Smooth muscle cell (in vitro differentiated cells): ENCODE results near the gene XPNPEP2. TPM values are rescaled to one million over a fixed set of nuclear protein-coding genes. Genes with fewer than 3 reads are reported as not detected.

Experiments used
- DNase-seq: peaks from one replicate; lab custom pipeline; 2025; ENCODE audit not compliant: unreplicated experiment; lab: John Stamatoyannopoulos, UW
- H2AFZ ChIP-seq: fragments of 200-600 bp; sonication (generic); 2 replicates; pipeline ENCODE4 v1.6.0; 2016; ENCODE audit warnings: antibody characterized with exemption, low read depth, mild to moderate bottlenecking
- H3F3A ChIP-seq: fragments of 200-600 bp; sonication (generic); 2 replicates; pipeline ENCODE4 v1.6.0; 2017; ENCODE audit warnings: antibody characterized with exemption, low read depth
- H3K27ac ChIP-seq: fragments of 200-600 bp; sonication (generic); 2 replicates; pipeline ENCODE4 v1.5.1; 2016; ENCODE audit warnings: low read depth, mild to moderate bottlenecking
- H3K27me3 ChIP-seq: fragments of 200-600 bp; sonication (generic); 2 replicates; pipeline ENCODE4 v1.6.1; 2016; ENCODE audit warnings: low read depth, mild to moderate bottlenecking
- H3K36me3 ChIP-seq: fragments of 200-600 bp; sonication (generic); 2 replicates; pipeline ENCODE4 v1.5.1; 2016; ENCODE audit warnings: low read depth
- H3K4me1 ChIP-seq: fragments of 200-600 bp; sonication (generic); 2 replicates; pipeline ENCODE4 v1.5.1; 2016; ENCODE audit warnings: low read depth
- H3K4me2 ChIP-seq: fragments of 200-600 bp; sonication (generic); 2 replicates; pipeline ENCODE4 v1.6.0; 2016; ENCODE audit warnings: mild to moderate bottlenecking
- H3K4me3 ChIP-seq: fragments of 200-600 bp; sonication (generic); 2 replicates; pipeline ENCODE4 v1.5.1; 2016; ENCODE audit warnings: mild to moderate bottlenecking
- H3K79me2 ChIP-seq: fragments of 200-600 bp; sonication (generic); 2 replicates; pipeline ENCODE4 v1.6.0; 2016; ENCODE audit warnings: low read depth, mild to moderate bottlenecking
- H3K9ac ChIP-seq: fragments of 200-600 bp; sonication (generic); 2 replicates; pipeline ENCODE4 v1.6.0; 2016; ENCODE audit warnings: low read depth
- H3K9me3 ChIP-seq: fragments of 200-600 bp; sonication (generic); replicated peaks from 2 replicates; pipeline ENCODE4 v1.5.1; 2016; ENCODE audit warnings: low read depth
- H4K20me1 ChIP-seq: fragments of 200-600 bp; sonication (generic); 2 replicates; pipeline ENCODE4 v1.6.0; 2016; ENCODE audit warnings: low read depth
- WGBS: methylation state at CpG from one replicate; pipeline ENCODE4 v1.1.7; 2016; ENCODE audit warnings: low lambda C conversion rate; 5-methylcytosine and 5-hydroxymethylcytosine counted together
- polyA plus RNA-seq: library from polyadenylated mRNA; unstranded; fragments of >200 nt; fragmentation: Nextera tagmentation; extraction: Ambion mirVana; gene quantifications from 2 replicates; pipeline ENCODE4 v1.2.1, GENCODE V29; 2016
- total RNA-seq: library from RNA; depleted of rRNA; stranded (reverse); fragments of >200 nt; gene quantifications from 2 replicates; pipeline ENCODE4 v1.2.3, GENCODE V29; 2014
- TF ChIP-seq, protein P1 (sequence below): fragments of 200-600 bp; sonication (generic); IDR thresholded peaks from 2 replicates; pipeline ENCODE4 v1.5.1; 2017; ENCODE audit warnings: borderline replicate concordance, mild to moderate bottlenecking, antibody characterized with exemption; ENCODE audit not compliant: insufficient read depth, poor library complexity, severe bottlenecking

The XPNPEP2 gene
- total and polyA plus RNA-seq, 2 experiments from 2014 or later: 0.09 to 0.13 TPM

DNA sequence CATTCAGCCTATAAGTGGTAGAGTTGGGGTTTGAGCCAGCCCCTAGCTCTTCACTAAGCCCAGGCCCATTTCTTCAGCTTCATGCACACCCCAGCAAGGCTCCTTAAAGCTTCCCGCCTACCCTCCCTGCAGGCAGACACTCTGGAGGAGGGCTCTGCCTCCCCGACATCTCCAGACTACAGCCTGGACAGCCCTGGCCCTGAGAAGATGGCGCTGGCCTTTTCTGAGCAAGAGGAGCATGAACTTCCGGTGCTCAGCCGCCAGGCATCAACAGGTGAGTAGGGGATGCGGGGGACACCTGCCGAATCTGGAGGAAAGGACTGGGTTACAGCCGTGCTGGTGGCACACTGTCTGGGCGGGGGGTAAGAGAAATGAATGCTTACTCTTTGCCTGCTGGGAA lies 52.0 kb downstream of the XPNPEP2 start:
- H3K27me3 ChIP-seq: no peaks in the 10 kb centered on the region
- no peak overlapping the region for H3K4me3 ChIP-seq
- no peak overlapping the region for H3K9ac ChIP-seq
- no peaks in the 10 kb centered on the region for H3K79me2 ChIP-seq
- H4K20me1 ChIP-seq: no peaks in the 10 kb centered on the region
- H2AFZ ChIP-seq: no peak overlapping the region
- no peak overlapping the region for H3K27ac ChIP-seq
- no peaks in the 10 kb centered on the region for H3F3A ChIP-seq
- WGBS: 87% methylated on average over 9 of the region's 9 CpGs
- no peak for DNase-seq
- no peaks in the 10 kb centered on the region for H3K9me3 ChIP-seq
- H3K4me1 ChIP-seq: no peaks in the 10 kb centered on the region
- H3K4me2 ChIP-seq: no peak overlapping the region
- H3K36me3 ChIP-seq: no peaks in the 10 kb centered on the region
- TF ChIP-seq, protein P1, sequence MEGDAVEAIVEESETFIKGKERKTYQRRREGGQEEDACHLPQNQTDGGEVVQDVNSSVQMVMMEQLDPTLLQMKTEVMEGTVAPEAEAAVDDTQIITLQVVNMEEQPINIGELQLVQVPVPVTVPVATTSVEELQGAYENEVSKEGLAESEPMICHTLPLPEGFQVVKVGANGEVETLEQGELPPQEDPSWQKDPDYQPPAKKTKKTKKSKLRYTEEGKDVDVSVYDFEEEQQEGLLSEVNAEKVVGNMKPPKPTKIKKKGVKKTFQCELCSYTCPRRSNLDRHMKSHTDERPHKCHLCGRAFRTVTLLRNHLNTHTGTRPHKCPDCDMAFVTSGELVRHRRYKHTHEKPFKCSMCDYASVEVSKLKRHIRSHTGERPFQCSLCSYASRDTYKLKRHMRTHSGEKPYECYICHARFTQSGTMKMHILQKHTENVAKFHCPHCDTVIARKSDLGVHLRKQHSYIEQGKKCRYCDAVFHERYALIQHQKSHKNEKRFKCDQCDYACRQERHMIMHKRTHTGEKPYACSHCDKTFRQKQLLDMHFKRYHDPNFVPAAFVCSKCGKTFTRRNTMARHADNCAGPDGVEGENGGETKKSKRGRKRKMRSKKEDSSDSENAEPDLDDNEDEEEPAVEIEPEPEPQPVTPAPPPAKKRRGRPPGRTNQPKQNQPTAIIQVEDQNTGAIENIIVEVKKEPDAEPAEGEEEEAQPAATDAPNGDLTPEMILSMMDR: no peak

DNA sequence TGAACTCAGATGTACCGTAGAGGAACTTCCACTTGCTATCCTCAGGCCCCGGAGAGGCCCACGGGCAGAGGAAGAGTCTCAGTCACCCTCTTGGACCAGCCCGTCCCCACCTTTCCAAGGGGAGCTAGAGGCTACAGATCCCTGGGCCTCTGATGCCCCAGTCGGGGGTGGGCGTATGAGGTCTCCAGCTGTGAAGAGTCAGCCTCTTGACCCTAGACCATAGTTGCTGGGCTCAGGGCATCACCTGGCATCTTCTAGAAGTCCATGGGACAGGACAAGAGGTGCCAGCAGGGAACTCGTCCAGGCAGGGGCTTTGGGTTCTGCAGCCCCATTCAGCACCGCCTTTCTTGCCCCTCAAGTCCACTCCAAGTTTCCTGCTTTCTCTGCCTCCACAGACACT lies 52.6 kb downstream of the XPNPEP2 start:
- Histone ChIP-seq H3K27ac (no peak overlapping the region), H3K4me3 (no peak overlapping the region), H3K4me1 (no peaks in the 10 kb centered on the region), H3K9me3 (no peaks in the 10 kb centered on the region), H3K27me3 (no peaks in the 10 kb centered on the region), H3K9ac (no peak overlapping the region), H3K36me3 (no peaks in the 10 kb centered on the region), H2AFZ (no peak overlapping the region), H3F3A (no peaks in the 10 kb centered on the region), H4K20me1 (no peaks in the 10 kb centered on the region), H3K79me2 (no peaks in the 10 kb centered on the region), H3K4me2 (no peak overlapping the region)
- DNase-seq: no peak
- TF ChIP-seq, protein P1: no peak
- WGBS: 85% methylated on average over 8 of the region's 8 CpGs

DNA sequence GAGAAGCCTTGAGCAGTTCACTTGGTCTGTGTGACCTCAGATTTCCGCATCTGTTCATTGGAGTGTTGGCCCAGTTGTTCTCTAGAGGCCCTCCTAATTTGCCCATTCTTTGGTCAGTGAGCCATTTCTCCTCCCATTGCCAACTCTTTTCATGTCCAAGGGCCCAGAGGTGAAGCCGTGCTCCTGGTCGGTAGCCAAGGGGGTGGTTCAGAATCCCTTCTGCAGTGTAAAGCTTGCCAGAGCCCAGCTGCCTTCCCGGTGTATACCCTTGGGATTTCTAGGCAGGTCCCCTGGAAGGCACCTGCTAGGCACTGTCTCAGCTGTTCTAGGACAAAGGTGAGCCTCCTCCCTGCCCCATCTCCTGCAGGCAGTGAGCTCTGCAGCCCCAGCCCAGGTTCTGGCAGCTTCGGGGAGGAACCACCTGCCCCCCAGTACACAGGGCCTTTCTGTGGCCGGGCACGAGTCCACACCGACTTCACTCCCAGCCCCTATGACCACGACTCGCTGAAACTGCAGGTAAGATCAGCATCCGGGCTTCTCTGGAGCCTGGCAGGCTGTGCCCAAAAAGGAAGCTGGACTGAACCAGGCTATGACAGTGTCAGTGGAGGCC lies 53.3 kb downstream of the XPNPEP2 start:
- H3K4me1 ChIP-seq: no peaks in the 10 kb centered on the region
- H3K36me3 ChIP-seq: no peaks in the 10 kb centered on the region
- no peak overlapping the region for H3K9ac ChIP-seq
- no peaks in the 10 kb centered on the region for H3K27me3 ChIP-seq
- no peak overlapping the region for H3K27ac ChIP-seq
- no peak overlapping the region for H3K4me2 ChIP-seq
- no peak for DNase-seq
- H3K9me3 ChIP-seq: no peaks in the 10 kb centered on the region
- H3K4me3 ChIP-seq: no peak overlapping the region
- no peak overlapping the region for H2AFZ ChIP-seq
- H4K20me1 ChIP-seq: no peaks in the 10 kb centered on the region
- H3F3A ChIP-seq: no peaks in the 10 kb centered on the region
- 87% methylated on average over 11 of the region's 11 CpGs for WGBS
- TF ChIP-seq, protein P1: no peak
- H3K79me2 ChIP-seq: no peaks in the 10 kb centered on the region

DNA sequence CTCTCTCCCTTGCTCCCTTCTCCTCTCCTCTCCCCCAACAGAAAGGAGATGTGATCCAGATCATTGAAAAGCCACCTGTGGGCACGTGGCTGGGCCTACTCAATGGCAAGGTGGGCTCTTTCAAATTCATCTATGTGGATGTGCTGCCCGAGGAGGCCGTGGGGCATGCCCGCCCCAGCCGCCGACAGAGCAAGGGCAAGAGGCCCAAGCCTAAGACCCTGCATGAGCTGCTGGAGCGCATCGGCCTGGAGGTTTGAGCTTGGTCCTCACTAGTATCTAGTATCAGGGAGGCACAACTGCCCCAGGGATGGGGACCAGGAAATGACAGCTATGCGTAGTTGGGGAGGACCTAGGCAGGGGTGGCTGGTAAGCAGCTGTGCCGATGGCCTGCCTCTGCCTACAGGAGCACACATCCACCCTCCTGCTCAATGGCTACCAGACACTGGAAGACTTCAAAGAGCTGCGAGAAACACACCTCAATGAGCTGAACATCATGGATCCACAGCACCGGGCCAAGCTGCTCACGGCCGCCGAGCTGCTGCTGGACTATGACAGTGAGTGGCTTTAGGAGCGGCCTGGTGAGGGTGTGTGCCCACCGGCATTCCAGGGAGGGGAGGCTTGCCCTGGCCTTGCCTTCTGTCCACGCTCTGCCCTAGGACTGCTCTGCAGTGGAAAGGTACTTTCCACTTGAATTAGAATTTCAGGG lies 54.0 kb downstream of the XPNPEP2 start:
- 87% methylated on average over 18 of the region's 18 CpGs for WGBS
- no peaks in the 10 kb centered on the region for H3K9me3 ChIP-seq
- H3K27me3 ChIP-seq: no peaks in the 10 kb centered on the region
- H3F3A ChIP-seq: no peaks in the 10 kb centered on the region
- no peak overlapping the region for H3K27ac ChIP-seq
- H2AFZ ChIP-seq: no peak overlapping the region
- H3K4me2 ChIP-seq: no peak overlapping the region
- no peaks in the 10 kb centered on the region for H4K20me1 ChIP-seq
- no peaks in the 10 kb centered on the region for H3K79me2 ChIP-seq
- no peaks in the 10 kb centered on the region for H3K36me3 ChIP-seq
- no peak overlapping the region for H3K9ac ChIP-seq
- no peak overlapping the region for H3K4me3 ChIP-seq
- DNase-seq: no peak
- H3K4me1 ChIP-seq: no peaks in the 10 kb centered on the region
- TF ChIP-seq, protein P1: no peak
